ENCODE measurements around the gene ZNF512.
"Not testable (repeated sequence)": the region's sequence is repeated elsewhere in the genome, so short reads cannot be mapped to it uniquely, and the experiment has no call there.

The ZNF512 gene, protein sequence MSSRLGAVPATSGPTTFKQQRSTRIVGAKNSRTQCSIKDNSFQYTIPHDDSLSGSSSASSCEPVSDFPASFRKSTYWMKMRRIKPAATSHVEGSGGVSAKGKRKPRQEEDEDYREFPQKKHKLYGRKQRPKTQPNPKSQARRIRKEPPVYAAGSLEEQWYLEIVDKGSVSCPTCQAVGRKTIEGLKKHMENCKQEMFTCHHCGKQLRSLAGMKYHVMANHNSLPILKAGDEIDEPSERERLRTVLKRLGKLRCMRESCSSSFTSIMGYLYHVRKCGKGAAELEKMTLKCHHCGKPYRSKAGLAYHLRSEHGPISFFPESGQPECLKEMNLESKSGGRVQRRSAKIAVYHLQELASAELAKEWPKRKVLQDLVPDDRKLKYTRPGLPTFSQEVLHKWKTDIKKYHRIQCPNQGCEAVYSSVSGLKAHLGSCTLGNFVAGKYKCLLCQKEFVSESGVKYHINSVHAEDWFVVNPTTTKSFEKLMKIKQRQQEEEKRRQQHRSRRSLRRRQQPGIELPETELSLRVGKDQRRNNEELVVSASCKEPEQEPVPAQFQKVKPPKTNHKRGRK

DNA sequence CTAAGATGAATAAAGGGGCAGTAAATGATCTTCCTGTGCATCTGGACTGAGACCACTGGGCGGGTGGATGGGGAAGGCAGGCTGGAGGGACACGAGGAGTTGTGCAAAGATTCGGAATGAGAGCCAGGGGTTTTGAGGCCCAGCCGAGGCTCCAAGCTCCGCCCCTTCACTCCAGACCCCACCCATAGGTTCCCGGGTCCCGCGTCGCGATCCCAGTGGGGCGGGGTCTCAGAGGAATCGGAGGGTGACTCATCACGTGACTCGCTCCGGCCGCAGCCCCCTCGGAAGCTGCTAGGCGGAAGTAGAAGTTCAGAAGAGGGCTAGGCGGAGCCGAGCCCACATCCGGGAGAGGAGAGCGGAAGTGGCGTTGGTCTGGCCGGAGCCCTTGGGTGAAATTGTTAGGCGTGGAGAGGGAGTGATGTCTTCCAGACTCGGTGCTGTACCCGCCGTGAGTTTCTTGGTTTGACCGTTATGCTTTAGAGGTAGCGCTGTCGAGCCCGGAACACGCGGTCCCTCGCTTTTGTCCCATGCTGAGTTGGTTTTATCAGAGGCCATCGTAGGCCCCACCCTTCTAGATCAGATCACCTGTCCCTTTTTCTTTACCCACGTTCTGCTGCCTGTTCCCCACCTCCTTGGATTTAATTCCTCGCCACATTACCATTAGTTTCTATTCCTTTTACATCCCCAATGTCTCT is at the start of gene ZNF512:
ZNF512 (plus strand) TSS at position 348 of the 695 bp plus-strand sequence; CDS start at position 419, 71 bp downstream.
- DNase-seq: peak; percentile 92

DNA sequence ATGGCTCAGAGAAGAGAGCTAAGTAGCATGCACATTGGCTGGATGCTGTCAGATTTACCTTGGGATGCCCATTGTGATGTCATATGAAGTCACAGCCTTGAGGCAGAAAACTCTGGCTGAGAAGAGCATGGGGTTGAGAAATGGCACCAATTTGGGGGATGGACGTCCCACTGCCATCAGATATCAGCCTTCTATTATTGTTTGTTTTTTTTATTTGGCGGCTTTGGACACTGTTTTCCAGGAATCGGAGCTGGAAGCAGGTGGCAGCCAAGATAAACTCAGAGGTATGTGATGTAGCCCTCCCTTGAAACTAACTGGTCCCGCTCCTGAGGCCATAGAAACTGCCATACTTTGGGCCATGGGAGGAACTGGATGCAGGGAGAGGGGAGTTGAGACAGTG is 45.6 kb upstream of the ZNF512 start:
- DNase-seq: no peak

DNA sequence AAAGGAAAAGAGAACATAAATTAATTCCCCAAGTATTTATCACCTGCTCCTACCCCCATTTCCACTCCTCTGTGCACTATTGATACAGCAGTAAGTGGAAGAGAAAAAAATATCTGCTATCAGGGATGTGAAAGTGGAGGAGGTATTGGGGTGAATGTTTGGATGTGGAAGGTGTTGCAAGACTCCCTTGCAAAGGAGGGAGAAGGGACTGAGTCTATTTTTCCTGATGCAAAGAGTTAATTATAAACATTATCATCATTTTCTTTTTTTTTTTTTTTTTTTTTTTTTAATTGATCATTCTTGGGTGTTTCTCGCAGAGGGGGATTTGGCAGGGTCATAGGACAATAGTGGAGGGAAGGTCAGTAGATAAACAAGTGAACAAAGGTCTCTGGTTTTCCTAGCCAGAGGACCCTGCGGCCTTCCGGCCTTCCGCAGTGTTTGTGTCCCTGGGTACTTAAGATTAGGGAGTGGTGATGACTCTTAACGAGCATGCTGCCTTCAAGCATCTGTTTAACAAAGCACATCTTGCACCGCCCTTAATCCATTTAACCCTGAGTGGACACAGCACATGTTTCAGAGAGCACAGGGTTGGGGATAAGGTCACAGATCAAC is 43.9 kb upstream of the ZNF512 start:
- DNase-seq: not testable (repeated sequence)

DNA sequence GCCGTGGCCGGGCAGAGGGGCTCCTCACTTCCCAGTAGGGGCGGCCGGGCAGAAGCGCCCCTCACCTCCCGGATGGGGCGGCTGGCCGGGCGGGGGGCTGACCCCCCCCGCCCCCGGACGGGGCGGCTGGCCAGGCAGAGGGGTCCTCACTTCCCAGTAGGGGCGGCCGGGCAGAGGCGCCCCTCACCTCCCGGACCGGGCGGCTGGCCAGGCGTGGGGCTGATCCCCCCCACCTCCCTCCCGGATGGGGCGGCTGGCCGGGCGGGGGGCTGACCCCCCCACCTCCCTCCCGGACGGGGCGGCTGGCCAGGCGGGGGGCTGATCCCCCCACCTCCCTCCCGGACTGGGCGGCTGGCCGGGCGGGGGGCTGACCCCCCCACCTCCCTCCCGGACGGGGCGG is 43.2 kb upstream of the ZNF512 start:
- DNase-seq: not testable (repeated sequence)

GRCh38 chr2:27544143-27544821 is 38.6 kb upstream of the ZNF512 start:
- no peak for DNase-seq

DNA sequence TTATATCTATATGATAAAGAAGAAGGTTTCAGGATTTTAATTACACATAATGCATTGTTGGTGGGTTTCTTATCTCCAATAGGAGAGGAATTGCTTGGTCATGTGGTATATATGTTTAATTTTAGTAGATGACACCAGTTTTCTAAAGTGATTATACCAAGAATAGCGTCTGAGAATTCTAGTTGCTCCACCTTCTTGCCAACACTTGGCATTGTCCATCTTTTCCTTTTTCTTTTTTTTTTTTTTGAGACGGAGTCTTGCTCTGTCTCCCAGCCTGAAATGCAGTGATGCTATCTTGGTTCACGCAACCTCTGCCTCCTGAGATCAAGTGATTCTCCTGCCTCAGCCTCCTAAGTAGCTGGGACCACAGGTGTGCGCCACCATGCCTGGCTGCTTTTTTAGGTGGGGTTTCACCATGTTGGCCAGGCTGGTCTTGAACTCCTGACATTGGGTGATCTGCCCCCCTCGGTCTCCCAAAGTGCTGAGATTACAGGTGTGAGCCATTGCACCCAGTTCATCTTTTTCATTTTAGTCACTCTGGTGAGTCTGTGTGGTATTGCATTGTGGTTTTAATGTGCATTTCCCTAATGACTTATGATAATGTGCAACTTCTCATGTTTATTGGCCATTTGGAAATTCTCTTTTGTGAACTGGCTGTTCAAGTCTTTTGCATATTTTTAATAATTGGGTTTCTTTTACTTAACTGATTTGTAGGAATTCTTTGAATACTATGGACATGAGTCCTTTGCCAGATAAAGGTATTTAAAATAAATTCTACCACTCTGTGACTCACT is 37.3 kb upstream of the ZNF512 start:
- no peak for DNase-seq

DNA sequence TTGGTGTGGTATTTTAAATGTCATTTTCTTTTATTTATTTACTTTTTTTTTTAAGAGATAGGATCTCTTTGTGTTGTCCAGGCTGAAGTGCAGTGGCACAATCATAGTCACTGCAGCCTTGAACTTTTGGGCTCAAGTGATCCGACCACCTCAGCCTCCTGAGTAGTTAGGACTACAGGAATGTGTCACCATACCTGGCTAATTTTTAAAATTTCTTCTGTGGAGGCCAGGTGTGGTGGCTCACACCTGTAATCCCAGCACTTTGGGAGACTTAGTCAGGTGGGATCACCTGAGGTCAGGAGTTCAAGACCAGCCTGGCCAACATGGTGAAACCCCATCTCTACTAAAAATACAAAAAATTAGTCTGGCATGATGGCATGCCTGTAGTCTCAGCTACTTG is 33.5 kb upstream of the ZNF512 start:
- no peak for DNase-seq

DNA sequence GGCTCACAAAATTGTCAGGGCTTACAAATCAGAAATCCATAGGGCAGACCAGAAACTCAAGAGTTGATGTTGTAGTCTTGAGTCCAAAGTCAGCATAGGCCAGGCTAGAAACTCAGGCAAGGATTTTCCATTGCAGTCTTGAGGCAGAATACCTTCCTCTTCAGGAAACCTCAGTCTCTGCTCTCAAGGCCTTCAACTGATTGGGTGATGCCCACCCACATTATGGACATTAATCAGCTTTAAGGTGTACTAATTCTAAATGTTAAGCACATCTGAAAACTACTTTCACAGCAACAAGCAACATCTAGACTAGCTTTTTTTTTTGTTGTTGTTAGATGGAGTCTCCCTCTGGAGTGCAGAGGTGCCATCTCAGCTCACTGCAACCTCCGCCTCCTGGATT is 31.3 kb upstream of the ZNF512 start:
- DNase-seq: no peak

DNA sequence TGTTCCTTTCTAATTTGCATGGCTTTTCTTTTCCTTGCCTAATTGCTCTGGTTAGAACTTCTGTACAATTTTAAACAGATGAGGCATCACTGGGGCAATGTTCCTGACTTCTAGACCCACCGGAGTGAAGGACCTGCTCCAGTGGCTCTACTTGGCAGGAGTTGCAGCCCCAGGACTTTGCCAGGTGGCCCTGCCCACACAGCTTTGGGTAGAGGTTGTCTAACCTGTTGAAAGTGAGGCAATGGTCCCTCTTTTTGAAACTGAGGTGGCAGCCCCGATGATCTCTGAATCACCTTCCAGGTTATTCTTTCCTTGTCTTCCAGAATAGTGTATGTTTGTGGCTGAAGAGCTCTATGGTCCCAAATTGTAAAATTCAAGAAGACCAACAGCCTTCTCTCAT is 29.9 kb upstream of the ZNF512 start:
- DNase-seq: no peak

DNA sequence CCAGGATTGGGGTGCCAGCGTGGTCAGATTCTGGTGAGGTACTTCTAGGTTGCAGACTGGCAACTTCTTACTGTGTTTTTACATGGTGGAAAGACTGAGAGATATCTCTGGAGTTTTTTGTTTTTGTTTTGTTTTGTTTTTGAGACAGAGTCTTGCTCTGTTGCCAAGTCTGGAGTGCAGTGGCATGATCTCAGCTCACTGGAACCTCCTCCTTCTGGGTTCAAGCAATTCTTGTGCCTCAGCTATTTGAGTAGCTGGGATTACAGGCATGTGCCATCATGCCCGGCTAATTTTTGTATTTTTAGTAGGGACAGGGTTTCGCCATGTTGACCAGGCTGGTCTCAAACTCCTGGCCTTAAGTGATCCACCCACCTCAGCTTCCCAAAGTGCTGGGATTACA is 28.4 kb upstream of the ZNF512 start:
- not testable (repeated sequence) for DNase-seq

DNA sequence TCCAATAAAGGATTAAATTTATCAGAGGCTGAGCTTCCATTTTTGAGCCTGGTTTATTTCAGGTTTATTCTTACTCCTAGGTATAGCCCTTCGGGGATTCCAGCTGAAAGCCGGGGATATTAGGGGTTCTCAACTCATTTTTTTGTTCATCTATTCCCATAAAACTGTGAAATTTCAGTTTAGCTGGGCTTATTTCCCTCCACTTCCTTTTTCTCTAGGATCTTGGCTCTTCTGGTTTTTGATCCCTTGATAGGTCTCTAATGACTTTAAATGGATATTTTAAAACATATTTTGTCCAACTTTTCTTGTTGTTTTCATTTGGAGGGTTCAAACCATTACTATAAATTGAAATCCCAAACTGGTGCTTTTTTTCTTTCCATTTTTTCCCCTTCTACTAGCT is 23.6 kb upstream of the ZNF512 start:
- DNase-seq: no peak

DNA sequence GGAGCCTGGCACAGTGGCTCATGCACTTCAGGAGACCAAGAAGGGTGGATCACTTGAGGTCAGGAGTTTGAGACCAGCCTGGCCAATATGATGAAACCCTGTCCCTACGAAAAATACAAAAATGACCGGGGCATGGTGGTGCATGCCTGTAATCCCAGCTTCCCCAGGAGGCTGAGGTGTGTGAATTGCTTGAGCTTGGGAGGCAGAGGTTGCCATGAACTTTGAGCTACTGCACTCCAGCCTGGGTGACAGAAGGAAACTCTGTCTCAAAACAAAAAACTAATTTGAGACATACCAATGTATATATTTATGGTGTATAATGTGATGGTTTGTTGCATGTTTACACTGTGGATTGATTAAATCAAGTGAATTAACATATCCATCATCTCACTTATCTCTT is 21.8 kb upstream of the ZNF512 start:
- no peak for DNase-seq

- no peak for DNase-seq
Observed at GRCh38 chr2:27566628-27567027, 16.2 kb upstream of the ZNF512 start.

DNA sequence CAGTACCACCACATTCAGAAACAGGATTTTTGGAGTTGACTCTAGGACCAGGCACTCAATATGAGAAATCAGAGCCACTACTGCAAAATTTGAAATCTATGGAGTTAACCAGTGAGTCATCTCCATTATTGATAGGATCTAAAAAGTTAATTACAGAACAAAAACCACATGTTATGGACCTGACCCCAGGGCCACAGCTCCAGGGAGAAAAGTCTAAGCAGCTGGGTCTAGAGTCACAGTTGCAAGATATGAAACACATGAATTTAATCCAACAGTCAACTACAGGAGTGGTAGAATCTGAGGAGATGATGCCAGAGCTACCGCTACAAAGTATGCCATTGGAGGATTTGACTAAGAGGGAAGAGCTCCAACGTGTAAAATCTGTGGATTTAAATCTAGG is 13.4 kb upstream of the ZNF512 start:
- no peak for DNase-seq

- no peak for DNase-seq
Observed at GRCh38 chr2:27571197-27571596, 11.6 kb upstream of the ZNF512 start.

- DNase-seq: no peak
Observed at GRCh38 chr2:27571681-27572080, 11.2 kb upstream of the ZNF512 start.

GRCh38 chr2:27572439-27572838 is 10.4 kb upstream of the ZNF512 start:
- no peak for DNase-seq

GRCh38 chr2:27572998-27573429 is 9.8 kb upstream of the ZNF512 start:
- no peak for DNase-seq

DNA sequence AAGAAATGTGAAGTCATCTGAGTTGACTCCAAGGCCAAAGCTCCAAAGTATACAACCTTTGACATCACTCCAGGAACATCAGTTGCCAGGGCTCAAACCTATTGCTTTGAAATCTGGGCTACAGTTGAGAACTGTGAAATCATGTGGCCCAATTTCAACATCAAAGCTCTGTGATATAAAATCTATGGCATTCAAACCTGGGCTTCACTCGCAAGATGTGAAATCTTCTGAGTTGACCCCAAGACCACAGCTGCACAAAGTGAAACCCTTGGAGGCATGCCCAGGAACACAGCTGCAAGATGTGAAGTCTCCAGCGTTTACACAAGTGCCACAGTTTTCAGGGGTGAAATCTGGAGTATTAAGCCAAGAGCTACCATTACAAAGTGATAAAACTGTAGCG is 9.4 kb upstream of the ZNF512 start:
- peak; percentile 50 for DNase-seq

DNA sequence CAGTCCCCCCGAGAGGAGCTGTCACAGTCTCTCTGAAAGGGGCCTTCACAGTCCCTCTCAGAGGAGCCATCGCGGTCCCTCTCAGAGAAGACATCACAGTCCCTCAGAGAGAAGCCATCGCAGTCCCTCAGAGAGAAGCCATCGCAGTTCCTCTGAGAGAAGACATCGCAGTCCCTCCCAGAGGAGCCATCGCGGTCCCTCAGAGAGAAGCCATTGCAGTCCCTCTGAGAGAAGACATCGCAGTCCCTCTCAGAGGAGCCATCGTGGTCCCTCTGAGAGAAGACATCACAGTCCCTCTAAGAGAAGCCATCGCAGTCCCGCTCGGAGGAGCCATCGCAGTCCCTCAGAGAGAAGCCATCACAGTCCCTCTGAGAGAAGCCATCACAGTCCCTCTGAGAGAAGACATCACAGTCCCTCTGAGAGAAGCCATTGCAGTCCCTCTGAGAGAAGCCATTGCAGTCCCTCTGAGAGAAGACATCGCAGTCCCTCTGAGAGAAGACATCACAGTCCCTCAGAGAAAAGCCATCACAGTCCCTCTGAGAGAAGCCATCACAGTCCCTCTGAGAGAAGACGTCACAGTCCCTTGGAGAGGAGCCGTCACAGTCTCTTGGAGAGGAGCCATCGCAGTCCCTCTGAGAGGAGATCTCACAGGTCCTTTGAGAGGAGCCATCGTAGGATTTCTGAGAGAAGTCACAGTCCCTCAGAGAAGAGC is 1.3 kb upstream of the ZNF512 start:
- no peak for DNase-seq

DNA sequence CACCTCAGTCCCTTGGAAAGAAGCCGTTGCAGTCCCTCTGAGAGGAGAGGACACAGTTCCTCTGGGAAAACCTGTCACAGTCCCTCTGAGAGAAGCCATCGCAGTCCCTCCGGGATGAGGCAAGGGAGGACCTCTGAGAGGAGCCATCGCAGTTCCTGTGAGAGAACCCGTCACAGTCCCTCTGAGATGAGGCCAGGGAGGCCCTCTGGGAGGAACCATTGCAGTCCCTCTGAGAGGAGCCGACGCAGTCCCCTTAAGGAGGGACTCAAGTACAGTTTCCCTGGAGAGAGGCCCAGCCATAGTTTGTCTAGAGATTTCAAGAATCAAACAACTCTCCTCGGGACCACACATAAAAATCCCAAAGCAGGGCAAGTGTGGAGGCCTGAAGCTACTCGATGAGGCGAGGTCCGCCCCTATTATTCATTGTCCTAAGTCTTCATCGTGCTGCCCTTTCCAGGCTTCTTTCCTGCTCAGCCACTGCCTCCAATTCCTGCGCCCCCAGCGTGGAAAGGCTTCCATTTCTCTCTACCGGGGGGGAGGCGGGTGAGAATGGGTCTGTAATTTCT is 630 bp upstream of the ZNF512 start:
- DNase-seq: no peak

All from right hindlimb (tissue), 1 donor.